GM12878 (cell line): ENCODE measurements around the gene SNX33. TPM values are rescaled to one million over a fixed set of nuclear protein-coding genes. Genes with fewer than 3 reads are reported as not detected.

Source experiments
- ATAC-seq: fragments of 200-7000 bp; cut with Tn5 transposase; 3 replicates; pipeline ENCODE4 v1.9.1; 2020; ENCODE audit warnings: mild to moderate bottlenecking, moderate library complexity
- BruUV-seq: library from RNA; stranded (reverse); fragments of 400-500 nt; replicated peaks from 2 replicates; lab custom pipeline; 2021; lab: Mats Ljungman, UMichigan
- CTCF ChIA-PET: fragments of 300-600 bp; sonication (Branson Sonifier 250); formaldehyde crosslinking; extraction: SDS; loops from one replicate; lab custom pipeline; 2021; ENCODE audit warnings: inconsistent platforms; lab: Yijun Ruan, JAX
- POLR2A ChIA-PET: fragments of 350-600 bp; formaldehyde crosslinking; extraction: SDS; loops from one replicate; lab custom pipeline; 2021; ENCODE audit warnings: inconsistent platforms; lab: Charles Lee
- RAD21 ChIA-PET: fragments of 300-600 bp; sonication (Branson Sonifier 250); formaldehyde crosslinking; loops from one replicate; lab custom pipeline; 2023; ENCODE audit warnings: antibody characterized with exemption; ENCODE audit not compliant: unreplicated experiment; lab: Charles Lee
- SMC1A ChIA-PET: fragments of 300-600 bp; sonication (Branson Sonifier 250); formaldehyde crosslinking; loops from one replicate; lab custom pipeline; 2023; ENCODE audit not compliant: unreplicated experiment, uncharacterized antibody; lab: Charles Lee
- DNase-seq: peaks from one replicate; pipeline ENCODE4 v3.0.0-alpha.2; 2011; ENCODE audit warnings: low read depth, low spot score
- FAIRE-seq: peaks from 3 replicates; lab custom pipeline; 2011; peaks lifted over from hg19 to GRCh38; lab: Jason Lieb, UNC
- H2AFZ ChIP-seq: 2 replicates; pipeline ENCODE4 v1.6.0; 2011; ENCODE audit warnings: low read depth, low read length, control low read depth; ENCODE audit not compliant: control insufficient read depth
- H3K27ac ChIP-seq: 2 replicates; pipeline ENCODE4 v1.5.1; 2011; ENCODE audit warnings: control low read depth; ENCODE audit not compliant: control insufficient read depth, insufficient read depth
- H3K27me3 ChIP-seq, 2 experiments: replicated peaks in 1 of 2; 2 replicates each; pipeline versions ENCODE4 v1.6.0 to v1.6.1; 2011; ENCODE audit warnings: low read length in 1 of 2; ENCODE audit not compliant: control insufficient read depth in 2 of 2, insufficient read depth in 2 of 2
- H3K36me3 ChIP-seq, 2 experiments: 2 replicates each; pipeline ENCODE4 v1.5.1; 2011; ENCODE audit warnings: low read length in 1 of 2; ENCODE audit not compliant: control insufficient read depth in 2 of 2, insufficient read depth in 2 of 2
- H3K4me1 ChIP-seq: 2 replicates; pipeline ENCODE4 v1.6.1; 2011; ENCODE audit warnings: mild to moderate bottlenecking, low read length, moderate library complexity, mixed read lengths; ENCODE audit not compliant: control insufficient read depth, insufficient read depth
- H3K4me2 ChIP-seq: 2 replicates; pipeline ENCODE4 v1.6.0; 2011; ENCODE audit warnings: control low read depth; ENCODE audit not compliant: control insufficient read depth, insufficient read depth
- H3K4me3 ChIP-seq: fragments of 200-600 bp; sonication (generic); 2 replicates; pipeline ENCODE4 v1.5.1; 2016
- H3K79me2 ChIP-seq: 2 replicates; pipeline ENCODE4 v1.6.0; 2011; ENCODE audit warnings: low read length; ENCODE audit not compliant: control insufficient read depth, insufficient read depth
- H3K9ac ChIP-seq: 2 replicates; pipeline ENCODE4 v1.8.0; 2011; ENCODE audit warnings: low read length, control low read depth, mixed read lengths; ENCODE audit not compliant: control insufficient read depth, insufficient read depth
- H3K9me3 ChIP-seq: replicated peaks from 3 replicates; pipeline ENCODE4 v1.5.1; 2011; ENCODE audit warnings: mild to moderate bottlenecking, low read length; ENCODE audit not compliant: control insufficient read depth, insufficient read depth
- H4K20me1 ChIP-seq: 2 replicates; pipeline ENCODE4 v1.6.0; 2011; ENCODE audit not compliant: control insufficient read depth, insufficient read depth
- BHLHE40 ChIP-seq, 2 experiments: fragments of 450-650 bp in 1 of 2; IDR thresholded peaks; 2 replicates each; pipeline ENCODE4 v1.6.1; 2011 to 2017; ENCODE audit warnings: low read depth in 2 of 2, borderline replicate concordance in 1 of 2, improper control_type of control experiment in 1 of 2, low read length in 1 of 2, mild to moderate bottlenecking in 1 of 2
- CHD4 ChIP-seq: fragments of 200-600 bp; sonication (generic); IDR thresholded peaks from 2 replicates; pipeline ENCODE4 v1.6.1; 2016; ENCODE audit warnings: mild to moderate bottlenecking
- FOS ChIP-seq: IDR thresholded peaks from 3 replicates; pipeline ENCODE4 v1.6.1; 2011; ENCODE audit warnings: borderline replicate concordance; ENCODE audit not compliant: insufficient read length; ENCODE audit errors: extremely low read depth
- IKZF2 ChIP-seq, 2 experiments: fragments of 450-650 bp; IDR thresholded peaks; 2 replicates each; pipeline ENCODE4 v1.6.1; 2017; ENCODE audit warnings: mild to moderate bottlenecking in 2 of 2, moderate library complexity in 2 of 2
- MEF2B ChIP-seq: fragments of 450-650 bp; IDR thresholded peaks from 2 replicates; pipeline ENCODE4 v1.6.1; 2018; ENCODE audit warnings: mild to moderate bottlenecking, moderate library complexity; ENCODE audit not compliant: partially characterized antibody, poor library complexity, severe bottlenecking
- MTA2 ChIP-seq: fragments of 450-650 bp; IDR thresholded peaks from 2 replicates; pipeline ENCODE4 v1.6.1; 2016; ENCODE audit warnings: low read depth, mild to moderate bottlenecking, moderate library complexity
- MXI1 ChIP-seq: fragments of 150-350 bp; IDR thresholded peaks from 2 replicates; pipeline ENCODE4 v1.6.1; 2011; ENCODE audit warnings: low read depth, mild to moderate bottlenecking, inconsistent platforms, low read length, improper control_type of control experiment
- POLR2AphosphoS5 ChIP-seq: IDR thresholded peaks from 2 replicates; pipeline ENCODE4 v1.6.1; 2011; ENCODE audit warnings: mild to moderate bottlenecking, low read length, inconsistent platforms
- RAD51 ChIP-seq: fragments of 450-650 bp; IDR thresholded peaks from 2 replicates; pipeline ENCODE4 v1.6.1; 2016; ENCODE audit warnings: moderate library complexity, mild to moderate bottlenecking, inconsistent platforms
- SMARCA5 ChIP-seq: fragments of 450-650 bp; IDR thresholded peaks from 2 replicates; pipeline ENCODE4 v1.6.1; 2017; ENCODE audit warnings: mild to moderate bottlenecking
- WRNIP1 ChIP-seq: IDR thresholded peaks from 2 replicates; pipeline ENCODE4 v1.6.1; 2011; ENCODE audit warnings: low read depth, low read length, improper control_type of control experiment, borderline replicate concordance
- WGBS: methylation state at CpG from one replicate; pipeline ENCODE4 v1.1.6; 2016; ENCODE audit warnings: low lambda C conversion rate; ENCODE audit not compliant: insufficient replicate concordance, insufficient coverage; ENCODE audit errors: missing lambda C conversion rate; 5-methylcytosine and 5-hydroxymethylcytosine counted together
- in situ Hi-C: fragments of 300-500 bp; cut with MboI; formaldehyde crosslinking; loops from 9 replicates; pipeline ENCODE4 v1.14.3; 2018; ENCODE audit warnings: mixed read lengths
- intact Hi-C: fragments of 100-400 bp; cut with micrococcal nuclease; formaldehyde crosslinking; loops from one replicate; pipeline ENCODE4 v1.14.2; 2022; ENCODE audit not compliant: unreplicated experiment
- polyA plus RNA-seq, 11 experiments: library from polyadenylated mRNA; depleted of rRNA in 4 of 11; unstranded in 6 of 11; stranded (reverse) in 5 of 11; fragments of >200 nt; fragmentation: Nextera tagmentation in 4 of 11; fragmentation: Illumina TruSeq in 1 of 11; extraction: Ambion mirVana in 4 of 11; extraction: Trizol in 1 of 11; gene quantifications; 1 replicate in 1 of 11; 2 replicates in 10 of 11; pipeline versions ENCODE4 v1.2.1 to v1.2.3, GENCODE V29; 2011 to 2016; ENCODE audit warnings: inconsistent platforms in 2 of 11, missing spikeins in 2 of 11, low read depth in 1 of 11
- total RNA-seq, 4 experiments: library from RNA; depleted of rRNA in 3 of 4; stranded (reverse); fragments of >200 nt in 3 of 4; fragmentation: Illumina TruSeq in 1 of 4; extraction: Trizol in 1 of 4; gene quantifications; 2 replicates each; pipeline versions ENCODE4 v1.2.1 to v1.2.3, GENCODE V29; 2013 to 2021
- TF ChIP-seq, protein P1 (sequence below): IDR thresholded peaks from 2 replicates; pipeline ENCODE4 v1.6.1; 2012; ENCODE audit warnings: low read depth, low read length, improper control_type of control experiment
- TF ChIP-seq, protein P2 (sequence below): IDR thresholded peaks from 2 replicates; pipeline ENCODE4 v1.6.1; 2011; ENCODE audit warnings: low read depth, low read length, improper control_type of control experiment, borderline replicate concordance

The SNX33 gene
- total and polyA plus RNA-seq, 10 of the 15 experiments (the other 5 are each of a cell fraction or from before 2014, with no cell fraction given): 0.13 to 1.9 (median 0.55) TPM

- TF ChIP-seq RAD51 (peak; percentile 69), CHD4 (no peak), MTA2 (0 out of 2 replicates have a peak, but pooled peaks have one; percentile 27), MXI1 (peak; percentile 80; the same call in 1 of the 2 replicates), WRNIP1 (no peak), FOS (no peak), SMARCA5 (0 out of 2 replicates have a peak, but pooled peaks have one; percentile 57), BHLHE40 (IDR thresholded peaks at IDR 0.05; ENCODE audit: borderline replicate concordance in 1 of 2, low read depth in 2 of 2, low read length in 1 of 2) (peak; percentile 95 to 97), IKZF2 (IDR thresholded peaks at IDR 0.05) (peak; percentile 50; a peak in 1 of 4 replicates), POLR2AphosphoS5 (no peak), MEF2B (peak; percentile 17)
- TF ChIP-seq, protein P1, sequence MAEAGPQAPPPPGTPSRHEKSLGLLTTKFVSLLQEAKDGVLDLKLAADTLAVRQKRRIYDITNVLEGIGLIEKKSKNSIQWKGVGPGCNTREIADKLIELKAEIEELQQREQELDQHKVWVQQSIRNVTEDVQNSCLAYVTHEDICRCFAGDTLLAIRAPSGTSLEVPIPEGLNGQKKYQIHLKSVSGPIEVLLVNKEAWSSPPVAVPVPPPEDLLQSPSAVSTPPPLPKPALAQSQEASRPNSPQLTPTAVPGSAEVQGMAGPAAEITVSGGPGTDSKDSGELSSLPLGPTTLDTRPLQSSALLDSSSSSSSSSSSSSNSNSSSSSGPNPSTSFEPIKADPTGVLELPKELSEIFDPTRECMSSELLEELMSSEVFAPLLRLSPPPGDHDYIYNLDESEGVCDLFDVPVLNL: 0 out of 2 replicates have a peak, but pooled peaks have one; percentile 16
- TF ChIP-seq, protein P2, sequence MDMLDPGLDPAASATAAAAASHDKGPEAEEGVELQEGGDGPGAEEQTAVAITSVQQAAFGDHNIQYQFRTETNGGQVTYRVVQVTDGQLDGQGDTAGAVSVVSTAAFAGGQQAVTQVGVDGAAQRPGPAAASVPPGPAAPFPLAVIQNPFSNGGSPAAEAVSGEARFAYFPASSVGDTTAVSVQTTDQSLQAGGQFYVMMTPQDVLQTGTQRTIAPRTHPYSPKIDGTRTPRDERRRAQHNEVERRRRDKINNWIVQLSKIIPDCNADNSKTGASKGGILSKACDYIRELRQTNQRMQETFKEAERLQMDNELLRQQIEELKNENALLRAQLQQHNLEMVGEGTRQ: 0 out of 2 replicates have a peak, but pooled peaks have one; percentile 17
- Histone ChIP-seq H4K20me1 (peaks cover 2% of the 10 kb centered on the region; the same call in 1 of the 2 replicates), H3K27ac (peak overlapping the region; percentile 75), H3K4me1 (no peaks in the 10 kb centered on the region), H3K79me2 (peaks cover 32% of the 10 kb centered on the region), H3K9ac (peak overlapping the region; percentile 89), H2AFZ (peak overlapping the region; percentile 12; the same call in 1 of the 2 replicates), H3K36me3 (no peaks in the 10 kb centered on the region; a peak in 1 of 4 replicates), H3K27me3 (no peaks in the 10 kb centered on the region), H3K9me3 (no peaks in the 10 kb centered on the region), H3K4me2 (peak overlapping the region; percentile 98), H3K4me3 (peak overlapping the region; percentile 76)
- FAIRE-seq: peak; percentile 65
- ATAC-seq: no peak
- RAD21 ChIA-PET: interaction anchor here (0.5 to 5.1 kb wide), 12 partner anchors 9 to 271 kb away, joined by 3 to 69 read pairs (median 5); partner anchors contain the start of genes MAN2C1, SIN3A and SNUPN
- CTCF ChIA-PET: interaction anchor here (0.7 to 5.5 kb wide), 16 partner anchors 7 to 270 kb away, joined by 3 to 86 read pairs (median 4); partner anchors contain the start of genes MAN2C1, SIN3A, SNUPN and SNX33
- WGBS: under 1% methylated on average over 16 of the region's 16 CpGs
- intact Hi-C loops: no loop called here
- DNase-seq: no peak
- BruUV-seq: TSS peak; percentile 85
- POLR2A ChIA-PET: interaction anchor here (0.9 to 5.0 kb wide), 8 partner anchors 10 to 271 kb away, joined by 3 to 110 read pairs (median 10); partner anchors contain the start of genes MAN2C1, PTPN9, SIN3A and SNUPN
- in situ Hi-C loops: no loop called here
- SMC1A ChIA-PET: interaction anchor here (1.4 to 3.9 kb wide), 8 partner anchors 12 to 272 kb away, joined by 3 to 27 read pairs (median 13); partner anchors contain the start of genes MAN2C1, SIN3A and SNUPN
These were observed 8.5 kb upstream of the SNX33 start for GRCh38 chr15:75639191-75639708.
